Measurements from ENCODE around the gene MRE11. TPM values are rescaled to one million over a fixed set of nuclear protein-coding genes. Genes with fewer than 3 reads are reported as not detected.

Gene MRE11
- total RNA-seq, 1 donor from 2014 or later: 14.1 TPM

- no peaks in the 10 kb centered on the region for H3K4me1 ChIP-seq (ENCODE audit: insufficient read depth, low read length)
- no peaks in the 10 kb centered on the region for H4K20me1 ChIP-seq (ENCODE audit: insufficient read depth, low read length)
- Mint-ChIP-seq H3K4me3 (ENCODE audit: unreplicated experiment) (no peak overlapping the region), H3K4me1 (ENCODE audit: low read depth, unreplicated experiment) (peaks cover 14% of the 10 kb centered on the region), H3K27me3 (ENCODE audit: low read depth, unreplicated experiment) (peaks cover 2% of the 10 kb centered on the region), H3K9me3 (ENCODE audit: unreplicated experiment) (peaks cover 3% of the 10 kb centered on the region), H3K36me3 (ENCODE audit: low read depth, unreplicated experiment) (no peaks in the 10 kb centered on the region), H3K27ac (ENCODE audit: unreplicated experiment) (no peak overlapping the region)
- TF ChIP-seq EZH2 (IDR thresholded peaks at IDR 0.05; ENCODE audit: insufficient read depth, low read length): no peak
- TF ChIP-seq, protein P1, sequence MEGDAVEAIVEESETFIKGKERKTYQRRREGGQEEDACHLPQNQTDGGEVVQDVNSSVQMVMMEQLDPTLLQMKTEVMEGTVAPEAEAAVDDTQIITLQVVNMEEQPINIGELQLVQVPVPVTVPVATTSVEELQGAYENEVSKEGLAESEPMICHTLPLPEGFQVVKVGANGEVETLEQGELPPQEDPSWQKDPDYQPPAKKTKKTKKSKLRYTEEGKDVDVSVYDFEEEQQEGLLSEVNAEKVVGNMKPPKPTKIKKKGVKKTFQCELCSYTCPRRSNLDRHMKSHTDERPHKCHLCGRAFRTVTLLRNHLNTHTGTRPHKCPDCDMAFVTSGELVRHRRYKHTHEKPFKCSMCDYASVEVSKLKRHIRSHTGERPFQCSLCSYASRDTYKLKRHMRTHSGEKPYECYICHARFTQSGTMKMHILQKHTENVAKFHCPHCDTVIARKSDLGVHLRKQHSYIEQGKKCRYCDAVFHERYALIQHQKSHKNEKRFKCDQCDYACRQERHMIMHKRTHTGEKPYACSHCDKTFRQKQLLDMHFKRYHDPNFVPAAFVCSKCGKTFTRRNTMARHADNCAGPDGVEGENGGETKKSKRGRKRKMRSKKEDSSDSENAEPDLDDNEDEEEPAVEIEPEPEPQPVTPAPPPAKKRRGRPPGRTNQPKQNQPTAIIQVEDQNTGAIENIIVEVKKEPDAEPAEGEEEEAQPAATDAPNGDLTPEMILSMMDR (IDR thresholded peaks at IDR 0.05; ENCODE audit: insufficient read depth, low read depth, low read length): no peak
- no peak overlapping the region for H3K9ac ChIP-seq (ENCODE audit: low read length)
- H2AFZ ChIP-seq (ENCODE audit: low read depth, low read length): peak overlapping the region; percentile 67
- no peaks in the 10 kb centered on the region for H3K27me3 ChIP-seq (ENCODE audit: insufficient read depth, low read length)
- no peak overlapping the region for H3K4me3 ChIP-seq (ENCODE audit: insufficient read depth, low read depth, low read length)
- H3K79me2 ChIP-seq (ENCODE audit: insufficient read depth, low read length): no peaks in the 10 kb centered on the region
- peak overlapping the region; percentile 25 for H3K4me2 ChIP-seq (ENCODE audit: low read length)
- no peaks in the 10 kb centered on the region for H3K9me3 ChIP-seq (ENCODE audit: insufficient read depth, low read depth, low read length)
- FAIRE-seq (no peak), DNase-seq (ENCODE audit: low read depth) (peak; percentile 65)
- H3K27ac ChIP-seq (ENCODE audit: low read depth, low read length): no peak overlapping the region
- no peaks in the 10 kb centered on the region for H3K36me3 ChIP-seq (ENCODE audit: insufficient read depth, low read length)
These were observed 32.1 kb upstream of the MRE11 start for GRCh38 chr11:94525546-94526324.

DNA sequence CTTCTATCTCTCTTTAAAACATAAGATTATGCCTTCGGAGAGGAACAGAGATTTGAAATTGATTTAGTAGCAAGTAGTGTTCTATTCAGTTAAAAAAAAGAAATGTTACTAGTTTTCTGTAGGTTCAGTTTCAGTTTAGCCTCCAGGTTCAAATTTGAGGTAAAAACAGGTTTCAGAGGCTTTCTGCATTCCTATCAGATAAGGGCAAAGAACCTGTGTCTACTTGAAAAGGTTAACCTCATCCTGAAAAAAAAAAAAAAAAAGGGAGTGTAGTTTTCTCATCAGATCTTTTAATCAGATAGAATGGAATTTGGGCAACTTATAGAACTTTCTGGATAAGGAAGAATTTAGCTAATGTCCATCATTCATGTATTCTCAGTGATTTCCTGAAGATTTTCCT, 30.7 kb upstream of the MRE11 start:
- H3K4me1 Mint-ChIP-seq (ENCODE audit: low read depth, unreplicated experiment): peaks cover 14% of the 10 kb centered on the region
- Histone ChIP-seq H3K27me3 (ENCODE audit: insufficient read depth, low read length) (no peaks in the 10 kb centered on the region), H3K4me2 (ENCODE audit: low read length) (no peak overlapping the region), H4K20me1 (ENCODE audit: insufficient read depth, low read length) (no peaks in the 10 kb centered on the region), H3K79me2 (ENCODE audit: insufficient read depth, low read length) (no peaks in the 10 kb centered on the region), H3K4me3 (ENCODE audit: insufficient read depth, low read depth, low read length) (no peak overlapping the region), H3K9ac (ENCODE audit: low read length) (no peak overlapping the region), H2AFZ (ENCODE audit: low read depth, low read length) (no peak overlapping the region), H3K4me1 (ENCODE audit: insufficient read depth, low read length) (no peaks in the 10 kb centered on the region), H3K27ac (ENCODE audit: low read depth, low read length) (no peak overlapping the region), H3K36me3 (ENCODE audit: insufficient read depth, low read length) (no peaks in the 10 kb centered on the region), H3K9me3 (ENCODE audit: insufficient read depth, low read depth, low read length) (no peaks in the 10 kb centered on the region)
- H3K4me3 Mint-ChIP-seq (ENCODE audit: unreplicated experiment): no peak overlapping the region
- TF ChIP-seq, protein P1 (IDR thresholded peaks at IDR 0.05; ENCODE audit: insufficient read depth, low read depth, low read length): no peak
- TF ChIP-seq EZH2 (IDR thresholded peaks at IDR 0.05; ENCODE audit: insufficient read depth, low read length): no peak
- H3K9me3 Mint-ChIP-seq (ENCODE audit: unreplicated experiment): peaks cover 3% of the 10 kb centered on the region
- no peak overlapping the region for H3K27ac Mint-ChIP-seq (ENCODE audit: unreplicated experiment)
- DNase-seq (ENCODE audit: low read depth) (no peak), FAIRE-seq (no peak)
- H3K36me3 Mint-ChIP-seq (ENCODE audit: low read depth, unreplicated experiment): no peaks in the 10 kb centered on the region
- H3K27me3 Mint-ChIP-seq (ENCODE audit: low read depth, unreplicated experiment): peaks cover 2% of the 10 kb centered on the region

GRCh38 chr11:94521684-94522083, 28.0 kb upstream of the MRE11 start:
- Histone ChIP-seq H3K27me3 (ENCODE audit: insufficient read depth, low read length) (peaks cover 6% of the 10 kb centered on the region), H3K4me2 (ENCODE audit: low read length) (no peak overlapping the region), H3K9ac (ENCODE audit: low read length) (no peak overlapping the region), H3K9me3 (ENCODE audit: insufficient read depth, low read depth, low read length) (no peaks in the 10 kb centered on the region), H2AFZ (ENCODE audit: low read depth, low read length) (no peak overlapping the region), H3K4me3 (ENCODE audit: insufficient read depth, low read depth, low read length) (no peak overlapping the region), H3K79me2 (ENCODE audit: insufficient read depth, low read length) (no peaks in the 10 kb centered on the region), H4K20me1 (ENCODE audit: insufficient read depth, low read length) (no peaks in the 10 kb centered on the region), H3K4me1 (ENCODE audit: insufficient read depth, low read length) (no peaks in the 10 kb centered on the region), H3K36me3 (ENCODE audit: insufficient read depth, low read length) (no peaks in the 10 kb centered on the region), H3K27ac (ENCODE audit: low read depth, low read length) (no peak overlapping the region)
- TF ChIP-seq EZH2 (IDR thresholded peaks at IDR 0.05; ENCODE audit: insufficient read depth, low read length): no peak
- TF ChIP-seq, protein P1 (IDR thresholded peaks at IDR 0.05; ENCODE audit: insufficient read depth, low read depth, low read length): peak; percentile 49
- Mint-ChIP-seq H3K4me1 (ENCODE audit: low read depth, unreplicated experiment) (peaks cover 10% of the 10 kb centered on the region), H3K4me3 (ENCODE audit: unreplicated experiment) (no peak overlapping the region), H3K9me3 (ENCODE audit: unreplicated experiment) (no peaks in the 10 kb centered on the region), H3K36me3 (ENCODE audit: low read depth, unreplicated experiment) (no peaks in the 10 kb centered on the region), H3K27me3 (ENCODE audit: low read depth, unreplicated experiment) (peaks cover 2% of the 10 kb centered on the region), H3K27ac (ENCODE audit: unreplicated experiment) (no peak overlapping the region)
- FAIRE-seq (peak; percentile 34), DNase-seq (ENCODE audit: low read depth) (no peak)
